Transverse colon (tissue), 4 donors: ENCODE measurements around the gene SYNE3. TPM values are rescaled to one million over a fixed set of nuclear protein-coding genes. Genes with fewer than 3 reads are reported as not detected.

Experiments used
- DNase-seq: peaks from one replicate; pipeline ENCODE4 v3.0.0-alpha.2; 2019
- H3K27ac ChIP-seq, 4 donors: fragments of 200-600 bp; sonication (generic); 2 replicates each; pipeline ENCODE4 v1.5.1; 2016 to 2018; ENCODE audit warnings: inconsistent platforms in 4 of 4
- H3K27me3 ChIP-seq: fragments of 200-600 bp; sonication (generic); 2 replicates; pipeline ENCODE4 v1.5.1; 2017; ENCODE audit warnings: inconsistent platforms
- H3K36me3 ChIP-seq, 4 donors: fragments of 200-600 bp; sonication (generic); 2 replicates each; pipeline ENCODE4 v1.5.1; 2017 to 2019; ENCODE audit warnings: inconsistent platforms in 4 of 4
- H3K4me1 ChIP-seq, 4 donors: fragments of 200-600 bp; sonication (generic); 2 replicates each; pipeline ENCODE4 v1.5.1; 2017 to 2020; ENCODE audit warnings: inconsistent platforms in 4 of 4
- H3K4me3 ChIP-seq, 4 donors: fragments of 200-600 bp; sonication (generic); 1 replicate in 1 of 4; 2 replicates in 3 of 4; pipeline versions ENCODE4 v1.5.1 to v1.6.1; 2017 to 2019; ENCODE audit warnings: inconsistent platforms in 4 of 4
- H3K9me3 ChIP-seq, 2 donors: fragments of 200-600 bp; sonication (generic); 2 replicates each; pipeline ENCODE4 v1.5.1; 2017 to 2019; ENCODE audit warnings: inconsistent platforms in 2 of 2
- CTCF ChIP-seq, 5 experiments: fragments of 200-600 bp in 3 of 5; fragments of 450-650 bp in 2 of 5; sonication (generic) in 3 of 5; IDR thresholded peaks; 1 replicate in 2 of 5; 2 replicates in 3 of 5; pipeline ENCODE4 v1.5.1; 2016 to 2017; ENCODE audit warnings: antibody characterized with exemption in 5 of 5, inconsistent platforms in 3 of 5, mild to moderate bottlenecking in 2 of 5, moderate library complexity in 1 of 5
- EP300 ChIP-seq: sonication (generic); formaldehyde crosslinking; IDR thresholded peaks from one replicate; pipeline ENCODE4 v1.6.1; 2017; ENCODE audit warnings: antibody characterized with exemption, low read depth
- POLR2A ChIP-seq: fragments of 450-650 bp; IDR thresholded peaks from one replicate; pipeline ENCODE4 v1.6.1; 2016; ENCODE audit warnings: antibody characterized with exemption, mild to moderate bottlenecking, moderate library complexity
- POLR2AphosphoS5 ChIP-seq, 3 donors: sonication (generic); formaldehyde crosslinking; IDR thresholded peaks; one replicate each; pipeline ENCODE4 v1.6.1; 2016; ENCODE audit warnings: antibody characterized with exemption in 3 of 3
- WGBS, 2 donors: methylation state at CpG; one replicate each; pipeline ENCODE4 v1.1.5; 2018; ENCODE audit warnings: low coverage in 1 of 2; 5-methylcytosine and 5-hydroxymethylcytosine counted together
- in situ Hi-C, 4 donors: fragments of 200-750 bp; cut with MboI; loops; one replicate each; pipeline versions ENCODE4 v1.15.0 to v1.15.1; 2017; ENCODE audit warnings: low sequenced_read_pairs in 3 of 4, low pct_ligation_motif_present in 1 of 4, low pct_unique_long_range_greater_than_20kb in 1 of 4
- intact Hi-C: fragments of 100-400 bp; cut with DNase I; formaldehyde crosslinking; loops from one replicate; pipeline ENCODE4 v1.15.1; 2023; ENCODE audit warnings: low total_unique reads
- total RNA-seq, 4 donors: library from RNA; depleted of rRNA; stranded (reverse); fragments of >200 nt; gene quantifications; one replicate each; pipeline ENCODE4 v1.1.0, GENCODE V29; 2016

The SYNE3 gene
- total RNA-seq, 4 donors from 2014 or later, result 9.8 to 46.8 (median 13.9) TPM

GRCh38 chr14:95555053-95555452 is 38.6 kb upstream of the SYNE3 start:
- in situ Hi-C loops, result loop anchor here in 2 of 4 donors (25.0 kb wide), 1 partner anchor 432 kb away; no protein-coding TSS in a partner anchor
- DNase-seq, result no peak
- TF ChIP-seq POLR2A, result no peak
- TF ChIP-seq EP300, result no peak
- no peak for TF ChIP-seq POLR2AphosphoS5 (IDR thresholded peaks at IDR 0.05)
- no peak for TF ChIP-seq CTCF (IDR thresholded peaks at IDR 0.05)
- 85 to 89% methylated on average over 9 to 10 of the region's 10 CpGs for WGBS, 2 donors
- H3K9me3 ChIP-seq, result no peaks in the 10 kb centered on the region
- H3K27ac ChIP-seq, result no peak overlapping the region
- H3K4me3 ChIP-seq, result no peak overlapping the region
- no peaks in the 10 kb centered on the region for H3K27me3 ChIP-seq
- no peaks in the 10 kb centered on the region for H3K4me1 ChIP-seq
- intact Hi-C loops, result loop anchor here (5.0 kb wide), 1 partner anchor 437 kb away; no protein-coding TSS in a partner anchor
- no peaks in the 10 kb centered on the region for H3K36me3 ChIP-seq

- H3K9me3 ChIP-seq, result no peaks in the 10 kb centered on the region
- WGBS, 2 donors, result 89% methylated on average over 7 of the region's 7 CpGs; no CpG with 5 or more reads in 1 of the 2 donors
- no peaks in the 10 kb centered on the region for H3K36me3 ChIP-seq
- H3K4me1 ChIP-seq, result no peaks in the 10 kb centered on the region
- H3K27me3 ChIP-seq, result no peaks in the 10 kb centered on the region
- no peak overlapping the region for H3K4me3 ChIP-seq
- H3K27ac ChIP-seq, result no peak overlapping the region
- in situ Hi-C loops (loop anchor here in 2 of 4 donors (25.0 kb wide), 1 partner anchor 434 kb away; no protein-coding TSS in a partner anchor), intact Hi-C loops (no loop called here)
- no peak for DNase-seq
- TF ChIP-seq POLR2AphosphoS5 (IDR thresholded peaks at IDR 0.05) (no peak), CTCF (IDR thresholded peaks at IDR 0.05) (no peak), EP300 (no peak), POLR2A (no peak)
Observed at GRCh38 chr14:95553141-95553540, 36.7 kb upstream of the SYNE3 start.

- in situ Hi-C loops (loop anchor here in 2 of 4 donors (25.0 kb wide), 1 partner anchor 436 kb away; no protein-coding TSS in a partner anchor), intact Hi-C loops (no loop called here)
- Histone ChIP-seq H3K27ac (no peak overlapping the region), H3K27me3 (no peaks in the 10 kb centered on the region), H3K36me3 (no peaks in the 10 kb centered on the region), H3K4me1 (no peaks in the 10 kb centered on the region), H3K9me3 (no peaks in the 10 kb centered on the region), H3K4me3 (no peak overlapping the region)
- no peak for DNase-seq
- TF ChIP-seq CTCF (IDR thresholded peaks at IDR 0.05) (no peak), POLR2A (no peak), POLR2AphosphoS5 (IDR thresholded peaks at IDR 0.05) (no peak)
- WGBS, 2 donors, result 100% methylated on average over 1 of the region's 1 CpG
Observed at GRCh38 chr14:95551435-95551834, 35.0 kb upstream of the SYNE3 start.

GRCh38 chr14:95549656-95550585 is 33.5 kb upstream of the SYNE3 start:
- 52 to 100% methylated on average over 1 to 16 of the region's 16 CpGs for WGBS, 2 donors
- intact Hi-C loops (no loop called here), in situ Hi-C loops (loop anchor here in 2 of 4 donors (25.0 kb wide), 2 partner anchors 413 to 437 kb away; no protein-coding TSS in a partner anchor)
- Histone ChIP-seq H3K4me1 (no peaks in the 10 kb centered on the region), H3K27me3 (no peaks in the 10 kb centered on the region), H3K36me3 (no peaks in the 10 kb centered on the region), H3K4me3 (no peak overlapping the region), H3K9me3 (no peaks in the 10 kb centered on the region), H3K27ac (no peak overlapping the region)
- TF ChIP-seq POLR2A, result no peak
- TF ChIP-seq EP300, result no peak
- no peak for TF ChIP-seq CTCF (IDR thresholded peaks at IDR 0.05)
- TF ChIP-seq POLR2AphosphoS5 (IDR thresholded peaks at IDR 0.05), result no peak
- peak; percentile 35 for DNase-seq
